Activated T-cell treated with anti-CD3 and anti-CD28 coated beads for 24 hours (primary cell): ENCODE measurements around the gene MYF6.

ENCODE experiments used
- DNase-seq: peaks from one replicate; pipeline ENCODE4 v3.0.0-alpha.2; 2020; ENCODE audit warnings: low read depth

The MYF6 gene

DNA sequence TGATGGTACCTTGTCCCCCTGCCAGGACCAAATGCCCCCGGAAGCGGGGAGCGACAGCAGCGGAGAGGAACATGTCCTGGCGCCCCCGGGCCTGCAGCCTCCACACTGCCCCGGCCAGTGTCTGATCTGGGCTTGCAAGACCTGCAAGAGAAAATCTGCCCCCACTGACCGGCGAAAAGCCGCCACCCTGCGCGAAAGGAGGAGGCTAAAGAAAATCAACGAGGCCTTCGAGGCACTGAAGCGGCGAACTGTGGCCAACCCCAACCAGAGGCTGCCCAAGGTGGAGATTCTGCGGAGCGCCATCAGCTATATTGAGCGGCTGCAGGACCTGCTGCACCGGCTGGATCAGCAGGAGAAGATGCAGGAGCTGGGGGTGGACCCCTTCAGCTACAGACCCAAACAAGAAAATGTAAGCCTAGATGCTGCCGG is 410 bp downstream of the MYF6 start:
- no peak for DNase-seq

- DNase-seq: no peak
These were observed 983 bp downstream of the MYF6 start for GRCh38 chr12:80708259-80708974.

DNA sequence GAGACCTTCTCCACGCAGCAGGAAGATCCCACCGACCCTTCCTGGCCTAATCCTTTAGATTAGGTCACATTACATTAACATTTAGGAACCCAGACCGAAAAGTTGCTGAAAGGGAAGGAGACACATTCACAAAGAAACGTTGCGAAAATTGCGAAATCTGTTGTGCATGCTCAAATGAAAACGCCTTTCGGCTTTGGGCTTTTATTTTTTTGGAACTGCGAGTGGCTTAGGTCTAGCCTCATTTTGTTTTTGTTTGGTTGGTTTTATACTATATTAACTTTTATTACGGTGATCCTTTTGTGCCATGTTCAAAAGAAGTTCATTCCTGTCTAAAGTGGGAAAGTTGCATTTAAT is 1.5 kb downstream of the MYF6 start:
- no peak for DNase-seq

GRCh38 chr12:80709811-80710726 is 2.6 kb downstream of the MYF6 start:
- no peak for DNase-seq

GRCh38 chr12:80710727-80711449 is 3.5 kb downstream of the MYF6 start:
- DNase-seq: no peak

DNA sequence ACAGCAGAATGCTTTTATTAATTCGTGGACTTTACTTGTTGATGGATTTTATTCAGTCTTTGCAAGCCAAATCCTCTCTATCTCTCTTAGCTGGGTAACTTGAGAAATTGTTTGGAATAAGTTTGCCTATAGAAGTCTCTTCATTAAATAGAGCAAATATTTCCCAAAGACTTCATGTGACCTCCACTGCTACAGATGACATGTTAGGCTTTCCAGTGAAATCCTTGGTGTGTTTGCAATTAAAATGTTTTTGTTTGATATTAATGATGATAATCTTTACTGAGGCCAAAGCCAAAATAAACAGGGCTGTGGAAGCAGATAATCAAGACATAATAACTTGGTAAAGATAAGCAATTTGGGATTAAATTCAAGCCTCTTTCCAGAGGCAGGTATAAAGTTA is 4.4 kb downstream of the MYF6 start:
- no peak for DNase-seq

DNA sequence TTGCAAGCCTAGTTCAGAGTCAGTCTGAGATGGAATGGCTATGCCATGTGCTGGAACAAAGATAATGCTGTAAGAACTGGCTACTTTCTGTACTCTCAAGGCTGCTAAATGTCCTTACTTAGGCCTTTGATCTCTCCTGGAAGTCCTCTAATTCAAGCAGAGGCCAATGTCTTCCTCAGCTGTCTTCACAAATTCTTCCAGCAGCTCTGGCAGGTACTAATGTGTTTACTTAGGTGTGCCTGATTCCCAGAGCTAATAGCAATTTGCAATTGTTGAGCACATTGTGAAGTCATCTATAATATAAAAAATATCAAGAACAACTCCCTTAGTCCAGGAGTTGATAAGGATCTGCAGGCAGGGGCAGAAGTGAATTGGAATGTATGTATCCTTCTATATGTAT is 5.4 kb downstream of the MYF6 start:
- no peak for DNase-seq

- DNase-seq: no peak
These were observed 6.0 kb downstream of the MYF6 start for GRCh38 chr12:80713419-80713818.

DNA sequence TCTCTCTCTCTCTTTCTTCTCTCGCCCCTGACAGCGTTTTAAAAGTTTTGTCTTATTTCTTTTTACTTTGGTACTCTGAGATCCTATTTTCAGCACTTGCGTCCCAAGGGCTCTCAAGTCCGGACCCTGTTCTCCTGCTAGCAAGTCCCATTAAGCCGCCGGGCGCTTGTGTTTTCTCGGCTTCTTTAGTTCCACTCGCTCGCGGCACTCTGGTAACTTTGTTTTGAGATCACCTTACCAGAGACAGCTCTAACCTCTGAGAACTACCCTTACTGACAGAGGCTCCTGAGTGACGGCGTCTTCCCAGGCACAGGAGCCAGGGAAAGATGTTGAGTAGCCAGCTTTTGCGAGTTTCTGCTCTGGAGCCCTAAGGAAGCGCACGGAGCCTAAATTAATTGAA is 6.6 kb downstream of the MYF6 start:
- DNase-seq: no peak

GRCh38 chr12:80714846-80715245 is 7.4 kb downstream of the MYF6 start:
- DNase-seq: no peak

- DNase-seq: no peak
These were observed 8.3 kb downstream of the MYF6 start for GRCh38 chr12:80715713-80716249.

DNA sequence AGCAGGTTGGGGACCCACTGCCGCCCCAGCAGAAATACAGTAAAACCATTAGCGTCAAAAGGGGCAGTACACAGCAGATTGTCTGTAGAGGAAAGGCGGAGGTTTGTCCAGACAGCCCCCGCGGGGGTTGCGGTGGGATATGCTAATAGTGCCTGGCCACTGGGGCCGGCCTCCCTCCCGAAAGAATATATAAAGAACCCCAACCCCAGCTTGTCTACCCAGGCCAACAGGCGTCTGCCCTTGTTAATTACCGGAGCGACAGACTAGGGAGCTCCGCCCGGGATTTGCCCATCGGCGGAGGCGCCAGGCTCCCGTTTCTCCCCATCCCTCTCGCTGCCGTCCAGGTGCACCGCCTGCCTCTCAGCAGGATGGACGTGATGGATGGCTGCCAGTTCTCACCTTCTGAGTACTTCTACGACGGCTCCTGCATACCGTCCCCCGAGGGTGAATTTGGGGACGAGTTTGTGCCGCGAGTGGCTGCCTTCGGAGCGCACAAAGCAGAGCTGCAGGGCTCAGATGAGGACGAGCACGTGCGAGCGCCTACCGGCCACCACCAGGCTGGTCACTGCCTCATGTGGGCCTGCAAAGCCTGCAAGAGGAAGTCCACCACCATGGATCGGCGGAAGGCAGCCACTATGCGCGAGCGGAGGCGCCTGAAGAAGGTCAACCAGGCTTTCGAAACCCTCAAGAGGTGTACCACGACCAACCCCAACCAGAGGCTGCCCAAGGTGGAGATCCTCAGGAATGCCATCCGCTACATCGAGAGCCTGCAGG is 9.4 kb downstream of the MYF6 start, which contains the start of gene MYF5:
MYF5 (plus strand) TSS at position 217 of the 774 bp plus-strand sequence; CDS start at position 369, 152 bp downstream.
- DNase-seq: no peak

GRCh38 chr12:80717856-80718255 is 10.4 kb downstream of the MYF6 start:
- DNase-seq: no peak

DNA sequence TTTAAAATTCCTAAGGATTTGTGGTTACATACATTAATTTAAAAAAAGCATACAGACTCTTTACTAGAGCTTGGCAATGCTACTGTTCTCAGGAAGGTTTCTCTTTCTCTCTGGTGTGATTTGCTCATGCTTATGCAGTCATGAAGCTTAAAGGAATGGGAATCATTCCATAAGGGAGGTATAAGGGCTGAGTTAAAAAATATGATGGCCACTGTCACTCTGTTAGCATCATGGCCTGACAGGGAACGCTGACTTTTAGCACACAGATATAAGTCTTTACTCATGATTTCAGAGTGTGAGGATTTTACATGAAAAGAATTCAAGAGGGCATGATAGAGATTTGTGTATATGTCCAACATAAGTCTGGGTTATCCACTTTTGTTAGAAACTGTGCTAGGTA is 13.1 kb downstream of the MYF6 start:
- DNase-seq: no peak

DNA sequence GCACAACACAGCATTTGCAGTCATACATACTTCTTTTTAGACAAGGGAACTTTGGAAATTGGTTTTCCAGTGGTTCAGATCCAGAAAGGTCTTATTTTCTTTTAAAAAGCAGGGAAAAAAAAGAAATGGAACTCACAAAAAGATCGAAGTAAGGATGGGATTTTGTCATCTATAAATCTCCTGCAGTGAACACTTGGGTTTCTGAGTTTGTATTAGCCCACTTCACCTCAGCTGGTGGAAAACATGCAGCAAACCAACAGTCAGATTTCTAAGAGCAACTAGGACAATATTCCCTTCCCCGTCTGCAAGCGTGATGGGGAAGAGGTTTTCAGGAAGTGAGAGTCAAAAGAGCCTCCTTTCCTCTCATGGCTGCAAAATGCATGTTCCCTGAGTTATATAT is 13.9 kb downstream of the MYF6 start:
- no peak for DNase-seq

DNA sequence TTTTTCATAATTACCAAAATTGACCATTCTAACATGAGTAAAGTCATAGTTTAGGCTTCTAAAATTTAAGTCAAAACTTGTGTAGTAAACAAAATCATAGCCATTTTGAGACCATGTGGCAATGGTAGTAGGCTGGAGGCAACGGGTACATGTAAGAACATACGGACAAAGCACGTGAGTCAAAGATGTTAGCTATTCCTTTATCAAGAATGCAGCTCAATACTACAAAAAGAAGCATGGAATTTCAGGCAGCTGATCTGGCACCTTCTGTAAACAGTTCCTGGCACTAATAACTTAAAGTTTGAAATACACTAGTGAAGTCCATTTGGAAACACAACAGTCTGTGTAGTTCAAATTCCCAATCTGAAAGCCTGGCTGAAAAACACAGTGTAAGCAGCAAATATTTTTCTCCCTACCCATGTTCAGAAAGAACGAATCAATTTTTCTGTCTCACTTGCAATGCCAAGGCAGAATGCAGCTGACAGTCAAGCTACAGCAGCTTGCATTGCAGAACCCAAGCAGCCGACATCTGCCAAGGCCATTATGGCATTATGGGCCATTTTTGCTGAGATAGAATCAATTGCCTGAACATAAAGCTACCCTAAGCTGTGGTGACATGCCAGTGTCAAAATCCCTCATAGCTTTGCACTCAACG is 38.5 kb downstream of the MYF6 start:
- DNase-seq: no peak

DNA sequence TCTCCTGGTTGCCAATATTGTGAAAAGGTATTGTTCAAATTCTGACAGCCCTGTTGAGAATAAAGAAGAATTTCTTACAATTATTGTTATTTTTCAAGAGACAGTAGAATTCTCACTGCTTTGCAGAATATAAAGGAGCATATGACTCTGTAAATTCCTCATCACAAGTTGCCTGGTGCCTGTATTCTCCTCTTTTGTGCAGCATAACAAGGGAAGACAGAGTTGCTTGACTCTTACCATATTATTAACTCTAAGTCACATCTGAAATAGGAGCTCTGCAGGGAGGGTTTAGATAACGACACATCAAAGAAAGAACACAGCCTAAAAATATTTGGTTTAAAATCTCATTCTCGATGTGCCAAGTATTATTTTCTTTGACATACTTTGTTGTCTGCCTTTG is 40.4 kb downstream of the MYF6 start:
- DNase-seq: no peak

DNA sequence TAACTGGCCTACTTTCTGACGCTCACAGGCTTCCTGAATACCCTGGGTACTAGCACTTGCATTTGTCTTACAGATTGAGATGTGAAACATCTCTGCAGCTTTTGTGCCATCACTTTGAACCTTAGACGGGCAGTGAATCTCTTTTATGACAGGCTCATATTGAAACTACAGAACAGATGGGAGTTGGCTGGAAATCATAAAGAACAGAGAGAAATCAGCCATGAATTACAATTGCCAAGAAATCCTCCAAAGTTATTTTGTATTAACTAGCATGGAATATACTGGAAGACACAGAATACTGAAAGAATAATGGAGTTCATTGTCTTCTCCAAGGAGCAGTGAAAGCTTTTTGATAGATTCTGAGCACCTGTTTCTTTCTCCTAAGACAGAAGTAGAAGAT is 42.0 kb downstream of the MYF6 start:
- no peak for DNase-seq

GRCh38 chr12:80752464-80752863 is 45.0 kb downstream of the MYF6 start:
- no peak for DNase-seq

DNA sequence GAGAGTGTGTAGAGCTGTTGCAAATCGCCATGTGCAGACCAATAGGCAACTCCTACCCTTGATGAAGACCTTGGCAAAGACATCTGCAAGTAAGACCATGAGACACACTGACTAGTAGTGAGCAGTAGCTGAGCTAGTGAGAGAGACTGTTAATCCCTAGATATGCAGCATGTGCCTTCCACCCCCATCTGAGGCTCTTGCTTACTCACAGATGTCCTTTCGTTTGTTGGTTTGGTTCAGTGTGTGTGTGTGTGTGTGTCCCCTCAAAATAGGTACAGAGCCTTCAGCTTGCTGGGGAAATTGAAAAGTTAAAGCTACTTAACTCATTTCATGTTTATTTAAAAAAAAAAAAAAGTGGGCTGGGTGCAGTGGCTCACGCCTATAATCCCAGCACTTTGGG is 46.8 kb downstream of the MYF6 start:
- DNase-seq: no peak

DNA sequence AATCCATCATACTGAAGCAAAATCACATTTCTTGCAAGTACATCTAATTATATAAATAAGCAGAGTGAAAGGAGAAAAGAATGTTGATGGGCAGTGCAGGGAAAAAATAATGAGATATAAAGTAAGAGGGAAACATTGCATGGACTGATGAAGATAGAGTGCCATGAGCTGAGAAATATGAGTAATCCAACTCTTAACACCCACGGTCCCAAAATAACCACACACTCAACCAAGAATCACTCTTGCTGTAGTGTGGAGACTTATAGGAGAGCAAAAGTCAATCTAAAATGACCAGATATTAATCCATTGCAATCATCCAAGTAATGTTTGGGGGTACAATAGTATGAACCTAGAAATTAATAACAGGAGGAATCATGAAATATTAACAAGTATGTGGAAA is 49.4 kb downstream of the MYF6 start:
- no peak for DNase-seq
